Occipital lobe (tissue), 2 donors: ENCODE measurements around the gene PXMP2. TPM values are rescaled to one million over a fixed set of nuclear protein-coding genes. Genes with fewer than 3 reads are reported as not detected.

Source experiments
- DNase-seq: peaks from one replicate; lab custom pipeline; 2025; lab: John Stamatoyannopoulos, UW
- total RNA-seq: library from RNA; depleted of rRNA; stranded (reverse); fragments of >200 nt; gene quantifications from one replicate; pipeline ENCODE4 v1.2.3, GENCODE V29; 2014

The PXMP2 gene
- 12.2 TPM for total RNA-seq

DNA sequence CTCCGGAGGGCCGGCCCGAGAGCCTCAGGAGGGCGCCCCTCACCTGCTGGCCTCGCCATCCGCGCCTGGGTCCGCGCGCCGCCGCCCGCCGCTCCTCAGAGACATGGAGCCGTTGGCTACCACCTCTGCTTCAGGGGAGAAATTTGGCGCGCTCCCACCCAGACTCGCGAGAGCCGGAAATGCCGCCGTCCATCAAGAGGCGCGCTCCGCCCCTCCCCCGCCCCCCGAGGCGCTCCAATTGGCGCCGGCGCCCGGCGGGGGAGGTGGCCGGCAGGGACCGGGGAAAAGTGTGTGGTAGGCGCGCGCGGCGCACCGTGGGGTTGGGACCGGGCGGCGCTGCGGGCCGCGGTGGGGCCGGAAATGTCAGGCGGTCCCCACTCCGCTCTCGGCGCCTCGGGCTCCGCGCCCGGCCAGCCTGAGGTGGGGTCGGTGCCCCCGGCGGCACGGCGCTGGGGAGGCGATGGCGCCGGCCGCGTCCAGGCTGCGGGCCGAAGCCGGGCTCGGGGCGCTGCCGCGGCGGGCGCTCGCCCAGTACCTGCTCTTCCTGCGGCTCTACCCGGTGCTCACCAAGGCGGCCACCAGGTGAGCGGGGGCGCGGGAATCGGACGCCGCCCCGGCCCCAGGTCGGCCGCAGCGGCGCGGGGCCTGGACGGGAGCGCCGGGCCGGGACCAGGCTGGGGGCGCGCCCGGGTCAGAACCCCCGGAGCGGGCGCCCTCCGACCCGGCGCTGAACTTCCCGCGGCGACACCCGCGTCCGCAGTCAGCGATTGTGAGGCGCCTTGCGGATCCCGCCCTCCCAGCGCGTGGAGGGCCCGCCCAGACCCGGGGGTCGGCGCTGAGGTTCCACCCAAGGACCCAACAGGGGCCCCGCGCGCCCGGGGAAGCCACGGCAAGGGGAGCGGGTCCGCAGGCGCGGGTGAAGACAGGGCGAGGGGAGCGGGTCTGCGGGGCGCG, at the start of gene PXMP2, which contains the start of gene POLE:
PXMP2 (plus strand) TSS at position 377 of the 954 bp plus-strand sequence; CDS start at position 461, 84 bp downstream.
POLE (minus strand) TSS at position 132 of the 954 bp plus-strand sequence; CDS start at position 105, 27 bp downstream.
- peak; percentile 90 for DNase-seq

DNA sequence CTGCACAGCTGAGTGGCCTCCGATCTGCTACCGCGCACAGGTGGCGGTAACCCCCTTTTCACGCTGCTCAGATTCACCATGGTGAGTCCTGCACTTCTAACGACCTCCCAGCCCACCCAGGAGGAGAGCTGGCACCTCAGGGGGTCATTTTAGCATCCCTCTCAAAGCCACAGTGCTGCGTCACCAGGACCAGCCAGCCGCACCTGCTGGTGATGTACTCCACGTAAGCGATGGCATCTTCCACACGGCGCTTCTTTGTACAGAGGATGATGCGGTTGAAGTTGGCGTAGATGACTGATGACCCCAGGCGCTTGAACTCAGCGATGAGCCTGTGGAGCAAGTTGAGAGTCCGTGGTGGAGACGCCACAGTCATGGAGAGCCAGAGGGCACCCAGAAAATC, 49.6 kb upstream of the PXMP2 start:
- DNase-seq: no peak

DNA sequence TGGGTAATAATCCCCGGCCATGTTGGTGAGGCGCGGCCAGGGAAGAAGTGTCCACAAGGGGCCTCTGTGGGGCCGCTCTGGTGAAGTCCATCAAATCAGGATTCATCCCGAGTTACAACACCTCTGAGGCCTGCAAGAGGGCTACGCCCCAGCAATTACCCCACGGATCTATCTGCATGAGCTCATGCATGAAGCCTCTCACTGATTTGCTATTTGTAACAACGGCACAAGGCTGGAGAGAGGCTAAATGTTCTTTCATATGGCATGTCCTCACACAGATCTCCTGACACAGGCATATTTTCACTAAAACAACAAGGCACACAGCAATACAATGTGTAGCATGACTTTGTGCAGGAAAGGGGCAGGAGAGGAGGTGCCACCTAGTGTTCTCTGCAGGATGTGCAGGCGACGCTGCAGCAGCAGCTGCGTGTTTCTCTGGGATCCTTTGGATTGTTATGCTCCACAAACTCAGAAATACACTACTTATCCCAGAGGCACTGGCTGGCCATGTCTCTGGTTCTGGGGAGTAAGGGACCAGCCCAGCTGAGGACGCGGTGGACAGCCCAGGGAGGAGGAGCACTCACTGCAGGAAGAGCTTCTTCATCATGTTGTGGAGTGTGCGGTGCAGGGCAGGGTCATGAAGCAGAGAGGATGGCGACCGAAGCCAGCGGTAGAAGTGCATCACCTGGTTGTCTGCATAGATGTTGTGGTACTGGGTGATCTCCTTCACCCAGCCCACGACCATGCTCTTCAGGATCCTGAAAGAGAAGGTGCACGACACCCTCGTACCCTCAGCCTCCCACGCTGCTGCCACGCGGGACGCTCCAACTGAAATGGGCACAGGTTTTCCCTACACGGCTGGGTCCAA, 48.6 kb upstream of the PXMP2 start:
- no peak for DNase-seq

DNA sequence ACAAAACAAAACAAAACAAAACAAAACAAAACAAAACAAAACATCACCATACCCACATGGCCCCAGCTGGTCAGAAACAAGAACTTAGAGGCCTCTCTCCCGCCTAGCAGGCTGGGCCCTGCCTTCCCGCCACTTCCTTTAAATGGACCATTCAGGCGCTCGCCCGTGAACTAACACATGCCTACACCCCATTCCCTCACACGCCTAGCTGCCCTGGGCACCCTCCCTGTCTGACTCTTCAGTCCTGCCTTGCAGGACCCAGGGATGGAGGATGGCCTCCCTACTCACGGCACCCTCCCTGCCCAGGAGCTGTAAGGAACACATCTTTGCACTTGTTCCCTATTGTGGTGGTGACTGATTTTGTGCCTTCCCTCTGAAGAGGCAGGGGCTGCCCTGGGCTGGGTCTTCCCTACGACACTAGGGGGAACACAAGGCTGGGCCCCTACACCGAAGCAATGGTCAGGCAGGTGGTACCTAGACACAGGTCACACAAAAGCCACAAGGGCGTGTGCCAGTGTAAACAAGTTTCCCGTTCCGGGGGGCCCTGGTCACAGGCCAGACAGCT, 47.3 kb upstream of the PXMP2 start:
- DNase-seq: no peak

DNA sequence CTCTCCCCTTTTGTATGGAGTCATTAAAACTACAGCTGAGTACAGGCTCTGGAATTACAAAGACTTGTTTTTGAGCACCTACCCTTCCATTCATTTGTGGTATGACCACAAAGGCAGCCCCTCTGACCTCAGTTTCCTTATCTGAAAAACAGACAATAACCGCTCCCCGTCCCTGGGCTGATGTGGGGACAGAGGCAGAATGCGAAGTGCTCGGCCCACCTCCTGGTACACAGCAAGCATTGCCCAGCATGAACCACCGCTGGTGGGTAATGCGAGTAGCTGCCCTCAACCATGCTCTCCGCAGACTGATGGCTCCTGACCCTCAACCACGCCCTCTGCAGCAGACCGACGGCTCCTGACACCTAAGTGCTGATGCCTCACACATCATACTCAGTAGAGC, 46.5 kb upstream of the PXMP2 start:
- no peak for DNase-seq

DNA sequence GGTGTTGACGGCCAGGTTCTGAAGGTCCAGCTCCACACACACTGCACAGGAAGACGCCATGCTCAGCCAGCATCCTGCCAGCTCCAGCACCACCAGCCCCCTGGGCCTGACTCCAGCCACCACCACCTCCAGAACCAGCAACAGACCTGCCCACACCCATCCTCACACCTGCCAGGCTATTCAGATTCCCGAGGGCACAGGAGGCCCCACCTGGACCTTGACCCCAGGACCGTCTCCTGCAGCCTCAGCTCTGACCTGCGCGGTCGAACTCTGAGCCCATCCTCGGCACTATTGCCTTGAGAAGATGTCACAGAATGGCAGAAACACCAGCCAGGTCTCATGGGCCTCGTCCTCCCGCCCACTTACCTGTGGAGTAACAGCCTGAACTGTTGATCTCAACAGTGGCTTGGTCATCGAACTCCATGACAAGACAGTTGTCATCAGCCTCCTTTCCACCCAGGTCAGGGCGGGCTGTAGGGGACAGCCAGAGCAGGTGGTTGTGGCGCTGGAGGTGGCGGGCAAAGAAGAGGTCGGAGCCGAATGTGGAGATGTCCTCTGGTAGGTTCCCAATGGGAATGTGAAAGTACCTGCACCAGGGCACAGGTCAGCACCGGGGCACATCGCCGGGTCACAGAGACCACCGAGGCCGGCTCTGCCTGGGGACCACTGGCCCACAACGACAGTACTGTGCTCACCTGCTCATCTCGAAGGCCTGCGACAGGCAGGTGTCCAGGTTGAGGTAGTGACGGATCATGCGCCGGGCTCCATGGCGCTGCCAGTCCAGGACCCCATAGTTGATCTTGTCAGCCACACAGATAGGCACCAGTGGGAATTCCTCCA, 45.4 kb upstream of the PXMP2 start:
- no peak for DNase-seq

DNA sequence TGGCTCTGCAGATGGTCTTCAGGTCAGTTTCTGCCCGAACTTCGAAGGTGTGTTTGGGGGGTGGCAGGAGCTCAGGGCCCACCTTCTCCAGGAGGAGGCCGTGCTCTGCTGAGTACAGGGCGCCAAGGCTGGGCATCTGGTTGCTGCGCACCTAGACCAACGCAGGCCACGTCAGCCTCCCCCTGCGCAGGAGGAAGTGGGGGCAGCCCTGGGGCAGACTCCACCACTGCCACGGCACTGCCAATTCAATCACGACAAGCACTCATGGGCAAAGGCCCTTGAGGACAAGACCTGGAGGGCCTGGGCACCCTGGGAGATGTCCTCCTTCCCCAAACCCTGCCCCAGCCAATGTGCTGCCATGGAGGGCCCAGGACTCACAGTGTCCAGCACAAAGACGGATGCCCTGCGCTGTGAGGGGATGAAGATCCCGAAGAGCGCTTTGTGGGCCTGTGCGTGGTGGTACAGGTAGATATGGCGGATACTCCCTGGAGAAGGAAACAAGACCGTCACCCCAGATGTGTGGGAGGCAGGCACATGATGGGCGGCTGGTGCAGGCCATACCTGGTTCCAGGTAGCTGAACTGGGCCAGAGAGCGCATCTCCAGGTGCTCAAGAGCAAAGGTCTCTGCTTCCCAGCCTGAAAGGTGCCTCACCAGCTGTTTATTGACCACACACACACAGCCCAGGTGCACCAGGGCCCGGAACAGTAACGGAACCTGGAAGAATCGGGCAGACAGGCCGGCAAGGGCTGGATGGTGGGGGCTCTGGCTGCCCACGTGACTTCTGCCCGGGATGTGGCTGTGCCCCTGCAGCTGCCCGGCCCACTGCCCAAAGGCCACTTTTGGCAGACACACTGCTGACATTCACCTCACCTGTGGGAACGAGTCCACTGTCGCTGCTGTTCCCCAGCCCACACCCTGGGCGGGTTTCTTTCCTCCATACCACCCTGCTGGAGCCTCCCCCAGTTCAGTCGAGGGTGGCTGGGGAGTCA, 44.2 kb upstream of the PXMP2 start:
- DNase-seq: no peak

DNA sequence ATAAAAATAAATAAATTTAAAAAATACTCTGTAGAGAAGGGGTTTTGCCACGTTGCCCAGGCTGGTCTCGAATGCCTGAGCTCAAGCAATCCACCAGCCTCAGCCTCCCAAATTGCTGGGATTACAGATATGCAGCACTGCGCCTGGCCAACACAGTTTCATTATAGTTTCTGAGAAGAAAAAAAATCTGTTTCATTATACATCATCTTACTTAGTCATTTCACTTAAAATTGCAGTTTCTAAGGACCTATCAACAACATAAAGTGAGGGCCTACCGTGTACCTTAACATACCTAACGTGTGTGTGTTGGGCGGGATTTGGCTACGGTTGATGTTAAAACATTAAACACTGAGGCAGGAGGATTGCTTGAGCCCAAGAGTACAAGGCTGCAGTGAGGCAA, 40.5 kb upstream of the PXMP2 start:
- no peak for DNase-seq

DNA sequence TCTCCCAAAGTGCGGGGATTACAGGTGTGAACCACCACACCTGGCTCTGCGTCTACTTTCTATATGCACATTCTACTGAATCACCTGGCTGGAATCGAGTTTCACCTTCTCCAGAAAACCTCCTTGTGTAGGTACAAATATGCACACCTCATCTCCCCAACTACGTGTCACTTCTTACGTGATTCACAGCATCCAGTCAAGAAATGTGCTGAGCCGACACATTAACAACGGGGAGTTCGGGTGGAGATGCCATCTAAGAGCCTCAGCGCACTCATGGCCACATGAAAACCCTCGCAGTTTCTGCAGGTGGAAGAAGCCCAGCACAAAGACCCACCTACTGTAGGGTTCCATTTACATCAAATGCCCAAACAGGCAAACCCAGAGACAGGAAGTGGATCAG, 39.5 kb upstream of the PXMP2 start:
- DNase-seq: no peak

DNA sequence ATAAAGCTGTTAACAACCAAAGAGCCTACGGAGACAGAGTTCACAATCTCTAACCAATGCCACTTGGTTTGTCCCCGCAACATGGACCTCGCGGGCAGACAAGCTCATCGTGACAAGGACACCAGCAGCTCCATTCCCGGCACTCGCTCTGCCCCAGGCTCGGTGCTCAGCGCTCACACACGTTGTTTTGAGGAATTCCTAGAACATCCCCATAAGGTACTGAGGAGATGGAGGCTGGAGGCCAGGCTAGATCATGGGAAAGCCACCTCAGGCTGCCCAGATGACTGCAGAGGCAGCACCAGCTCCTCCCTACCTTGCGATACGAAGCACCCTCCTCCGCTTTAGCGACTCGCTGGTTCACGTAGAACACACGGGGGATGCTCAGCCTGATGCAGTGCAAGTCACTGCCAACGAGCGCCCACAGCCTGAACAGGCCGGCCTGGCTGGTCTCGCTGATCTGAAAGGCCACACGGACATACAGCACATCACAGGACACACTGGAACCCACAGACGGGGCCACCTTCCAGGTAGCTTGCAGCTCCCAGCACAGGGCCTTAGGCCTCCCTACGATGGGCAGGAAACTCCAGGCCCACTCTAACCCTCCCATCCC, 38.7 kb upstream of the PXMP2 start:
- no peak for DNase-seq

DNA sequence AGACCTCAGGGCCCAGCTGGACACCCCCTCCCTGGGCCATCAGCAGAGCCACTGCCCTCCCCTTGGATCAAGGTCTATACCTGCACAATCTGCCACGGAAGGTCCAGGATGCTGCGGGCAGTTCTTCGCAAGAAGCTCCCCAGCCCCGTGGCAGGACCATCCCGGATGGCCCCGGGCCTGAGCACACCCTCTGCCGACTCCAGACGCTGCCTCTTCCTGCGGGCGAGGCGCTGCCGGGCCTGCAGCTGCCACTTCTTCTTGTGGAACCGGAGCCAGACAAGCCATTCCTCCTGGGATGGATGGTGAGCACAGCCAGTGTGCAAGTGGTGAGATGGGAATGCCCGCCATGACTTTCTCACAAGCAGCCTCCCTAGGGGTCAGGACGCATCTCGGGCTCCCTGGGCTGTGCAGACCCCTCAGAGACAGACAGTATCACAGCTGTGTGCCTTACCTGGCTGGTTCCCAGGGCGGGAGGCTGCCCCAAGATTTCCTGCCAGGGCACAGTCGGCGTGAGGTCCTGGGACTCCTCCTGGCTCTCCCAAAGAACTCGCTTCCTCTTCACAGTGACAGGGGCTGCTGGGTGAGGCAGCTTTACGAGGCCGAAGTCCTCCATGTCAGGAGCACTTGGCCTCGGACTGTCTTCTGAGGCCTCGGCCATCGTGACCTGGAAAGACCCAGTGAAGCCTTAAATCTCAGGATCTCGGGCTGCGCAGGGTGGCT, 38.0 kb upstream of the PXMP2 start:
- DNase-seq: no peak

DNA sequence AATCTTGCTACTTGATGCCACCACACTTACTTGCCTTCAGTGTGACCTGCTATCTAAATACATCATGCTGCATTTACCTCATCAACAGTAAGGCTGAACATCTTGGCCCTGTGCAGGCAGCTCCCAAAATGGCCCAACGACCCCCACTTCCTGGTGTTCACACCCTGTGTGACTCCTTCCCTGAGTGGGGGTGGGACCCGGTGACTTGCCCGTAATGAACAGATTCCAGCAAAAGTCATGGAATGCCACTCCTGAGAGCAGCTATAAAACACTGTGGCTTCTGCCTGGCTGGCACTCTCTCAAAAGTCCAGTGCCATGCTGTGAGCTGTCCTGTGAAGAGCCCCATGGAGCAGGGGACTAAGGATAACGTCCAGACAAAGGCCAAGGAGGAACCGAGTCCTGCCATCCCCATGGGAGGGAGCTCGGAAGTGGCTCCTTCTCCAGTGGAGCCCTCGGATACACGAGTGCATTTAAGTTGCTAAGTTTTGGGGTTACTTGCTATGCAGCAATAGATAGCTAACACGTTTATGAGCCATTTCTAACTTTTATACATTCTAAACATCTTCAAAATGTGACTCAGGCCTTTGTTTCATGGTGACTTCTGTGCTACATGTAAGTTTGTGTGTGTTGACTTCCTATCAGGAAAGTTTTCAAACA, 35.8 kb upstream of the PXMP2 start:
- no peak for DNase-seq

DNA sequence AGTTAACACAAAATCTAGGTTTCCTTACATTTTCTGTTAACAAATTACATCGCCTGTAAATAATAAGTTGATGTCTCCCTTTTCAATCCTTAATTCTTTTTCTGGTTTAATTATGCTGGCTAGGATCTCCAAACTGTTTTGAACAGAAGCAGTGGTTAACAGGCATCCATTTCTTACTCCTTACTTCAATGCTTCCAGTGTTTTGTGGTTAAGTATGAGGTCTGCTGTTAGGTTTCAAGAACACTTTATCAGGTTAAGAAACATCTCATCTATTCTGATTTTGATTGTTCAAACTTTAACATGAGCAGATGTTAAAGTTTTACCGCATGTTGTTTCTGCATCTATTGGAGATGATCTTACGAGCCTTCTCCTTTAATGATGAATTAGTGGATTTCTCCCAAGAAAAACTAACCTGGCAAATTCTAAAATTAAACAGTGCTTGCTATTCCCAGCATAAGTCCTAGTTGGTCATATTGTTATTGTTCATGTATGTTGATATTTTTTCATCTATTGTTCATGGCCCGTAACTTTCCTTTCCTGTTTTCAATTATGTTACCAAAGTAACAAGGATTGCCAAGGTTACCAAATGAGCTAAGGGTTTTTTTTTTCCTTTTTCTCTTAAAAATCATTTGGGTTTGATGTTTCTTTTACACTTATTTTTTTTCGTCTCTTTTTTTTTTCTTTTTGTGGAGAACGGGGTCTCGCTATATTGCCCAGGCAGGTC, 33.7 kb upstream of the PXMP2 start:
- no peak for DNase-seq

DNA sequence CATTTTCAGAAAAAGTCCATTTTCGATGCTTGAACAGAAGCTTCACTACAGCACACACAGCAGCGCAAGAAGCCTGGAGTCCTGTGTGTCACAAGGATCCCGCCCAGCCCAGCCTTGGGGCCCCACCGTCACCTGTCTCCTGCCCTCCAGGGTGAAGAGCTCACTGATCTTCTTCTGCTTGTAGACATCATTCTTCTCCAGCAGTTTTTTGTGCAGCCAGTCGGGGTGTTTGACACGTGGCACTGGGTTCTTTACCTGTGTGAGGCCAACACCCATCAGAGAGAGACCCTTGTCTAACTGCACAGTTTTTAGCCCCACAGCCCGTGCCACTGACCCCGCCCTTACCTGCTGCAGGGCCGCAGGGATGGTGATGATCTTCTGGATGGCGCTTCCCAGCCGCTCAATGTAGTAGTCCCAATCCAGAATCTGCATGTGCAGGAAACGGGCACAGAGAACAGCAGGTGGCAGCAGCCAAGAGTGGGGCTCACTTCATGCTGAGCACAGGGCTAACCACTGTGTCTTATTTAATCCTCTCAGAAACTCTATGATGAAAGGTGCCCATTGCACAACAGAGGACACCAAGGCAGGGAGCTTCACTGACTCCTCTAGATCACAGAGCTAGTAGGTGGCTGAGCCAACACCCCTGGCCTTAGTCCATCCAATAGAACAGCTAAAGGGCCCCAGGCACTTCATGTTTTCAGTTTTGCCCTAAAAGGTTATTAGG, 30.2 kb upstream of the PXMP2 start:
- no peak for DNase-seq

DNA sequence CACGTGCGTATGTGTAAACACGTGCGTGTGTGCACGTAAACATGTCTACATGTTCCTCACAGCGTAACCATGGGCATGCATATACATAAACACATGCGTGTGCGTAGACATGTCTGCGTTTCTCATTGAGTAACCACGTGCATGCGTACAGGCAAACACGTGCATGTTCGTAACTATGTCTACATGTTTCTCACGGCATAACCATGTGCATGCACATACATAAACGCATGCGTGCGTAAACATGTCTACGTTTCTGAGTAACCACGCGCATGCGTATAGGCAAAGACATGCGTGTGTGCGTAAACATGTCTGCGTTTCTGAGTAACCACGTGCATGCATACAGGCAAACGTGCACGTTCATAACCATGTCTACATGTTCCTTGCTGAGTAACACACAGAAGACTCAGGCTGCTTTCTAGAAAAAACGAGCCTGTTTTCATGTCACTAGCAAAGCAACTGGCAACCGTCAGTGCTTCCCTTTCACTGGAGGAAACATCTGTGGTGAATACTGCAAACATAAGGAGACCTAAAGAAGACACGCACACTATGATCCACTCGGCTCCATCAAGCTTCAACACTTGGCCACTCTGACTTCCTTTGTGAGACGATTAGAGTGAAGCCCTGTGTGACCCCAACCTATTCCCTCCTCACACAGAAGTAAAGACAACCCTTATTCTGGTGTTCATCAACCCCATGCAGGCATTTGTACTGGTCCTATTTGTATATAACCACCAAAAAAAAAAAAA, 29.1 kb upstream of the PXMP2 start:
- DNase-seq: no peak

DNA sequence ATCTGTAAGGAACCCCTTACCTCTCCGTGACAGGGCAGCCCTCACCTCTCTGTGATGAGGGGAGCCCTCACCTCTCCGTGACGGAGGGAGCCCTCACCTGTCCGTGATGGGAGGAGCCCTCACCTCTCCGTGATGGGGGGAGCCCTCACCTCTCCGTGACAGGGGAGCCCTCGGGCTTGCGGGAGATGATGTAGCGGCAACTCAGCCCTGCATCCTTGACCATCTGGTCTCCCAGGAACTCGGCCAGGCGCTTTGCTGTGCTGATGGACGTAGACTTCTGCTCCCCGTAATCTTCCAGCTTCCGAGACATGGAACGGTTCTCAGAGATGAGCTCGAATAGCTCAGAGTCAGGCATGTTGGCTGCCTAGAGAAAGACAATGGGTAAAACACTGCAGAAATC, 28.2 kb upstream of the PXMP2 start:
- no peak for DNase-seq
